Smooth muscle cell (in vitro differentiated cells): ENCODE measurements around the gene ADAMTS15. TPM values are rescaled to one million over a fixed set of nuclear protein-coding genes. Genes with fewer than 3 reads are reported as not detected.

Experiments
- DNase-seq: peaks from one replicate; lab custom pipeline; 2025; ENCODE audit not compliant: unreplicated experiment; lab: John Stamatoyannopoulos, UW
- H2AFZ ChIP-seq: fragments of 200-600 bp; sonication (generic); 2 replicates; pipeline ENCODE4 v1.6.0; 2016; ENCODE audit warnings: antibody characterized with exemption, low read depth, mild to moderate bottlenecking
- H3F3A ChIP-seq: fragments of 200-600 bp; sonication (generic); 2 replicates; pipeline ENCODE4 v1.6.0; 2017; ENCODE audit warnings: antibody characterized with exemption, low read depth
- H3K27ac ChIP-seq: fragments of 200-600 bp; sonication (generic); 2 replicates; pipeline ENCODE4 v1.5.1; 2016; ENCODE audit warnings: low read depth, mild to moderate bottlenecking
- H3K27me3 ChIP-seq: fragments of 200-600 bp; sonication (generic); 2 replicates; pipeline ENCODE4 v1.6.1; 2016; ENCODE audit warnings: low read depth, mild to moderate bottlenecking
- H3K36me3 ChIP-seq: fragments of 200-600 bp; sonication (generic); 2 replicates; pipeline ENCODE4 v1.5.1; 2016; ENCODE audit warnings: low read depth
- H3K4me1 ChIP-seq: fragments of 200-600 bp; sonication (generic); 2 replicates; pipeline ENCODE4 v1.5.1; 2016; ENCODE audit warnings: low read depth
- H3K4me2 ChIP-seq: fragments of 200-600 bp; sonication (generic); 2 replicates; pipeline ENCODE4 v1.6.0; 2016; ENCODE audit warnings: mild to moderate bottlenecking
- H3K4me3 ChIP-seq: fragments of 200-600 bp; sonication (generic); 2 replicates; pipeline ENCODE4 v1.5.1; 2016; ENCODE audit warnings: mild to moderate bottlenecking
- H3K79me2 ChIP-seq: fragments of 200-600 bp; sonication (generic); 2 replicates; pipeline ENCODE4 v1.6.0; 2016; ENCODE audit warnings: low read depth, mild to moderate bottlenecking
- H3K9ac ChIP-seq: fragments of 200-600 bp; sonication (generic); 2 replicates; pipeline ENCODE4 v1.6.0; 2016; ENCODE audit warnings: low read depth
- H3K9me3 ChIP-seq: fragments of 200-600 bp; sonication (generic); replicated peaks from 2 replicates; pipeline ENCODE4 v1.5.1; 2016; ENCODE audit warnings: low read depth
- H4K20me1 ChIP-seq: fragments of 200-600 bp; sonication (generic); 2 replicates; pipeline ENCODE4 v1.6.0; 2016; ENCODE audit warnings: low read depth
- CTCF ChIP-seq: fragments of 200-600 bp; sonication (generic); IDR thresholded peaks from 2 replicates; pipeline ENCODE4 v1.5.1; 2017; ENCODE audit warnings: borderline replicate concordance, mild to moderate bottlenecking, antibody characterized with exemption; ENCODE audit not compliant: insufficient read depth, poor library complexity, severe bottlenecking
- WGBS: methylation state at CpG from one replicate; pipeline ENCODE4 v1.1.7; 2016; ENCODE audit warnings: low lambda C conversion rate; 5-methylcytosine and 5-hydroxymethylcytosine counted together
- polyA plus RNA-seq: library from polyadenylated mRNA; unstranded; fragments of >200 nt; fragmentation: Nextera tagmentation; extraction: Ambion mirVana; gene quantifications from 2 replicates; pipeline ENCODE4 v1.2.1, GENCODE V29; 2016
- total RNA-seq: library from RNA; depleted of rRNA; stranded (reverse); fragments of >200 nt; gene quantifications from 2 replicates; pipeline ENCODE4 v1.2.3, GENCODE V29; 2014

ADAMTS15 gene
- total and polyA plus RNA-seq, 2 experiments from 2014 or later: 1.4 to 3.4 TPM

GRCh38 chr11:130431331-130431773 lies 17.1 kb upstream of the ADAMTS15 start:
- Histone ChIP-seq H3K27ac (no peak overlapping the region), H3K9ac (no peak overlapping the region), H2AFZ (no peak overlapping the region), H3K4me3 (no peak overlapping the region), H3F3A (peaks cover 4% of the 10 kb centered on the region), H3K4me2 (no peak overlapping the region), H4K20me1 (no peaks in the 10 kb centered on the region), H3K9me3 (no peaks in the 10 kb centered on the region), H3K36me3 (no peaks in the 10 kb centered on the region), H3K79me2 (no peaks in the 10 kb centered on the region), H3K27me3 (peaks cover 46% of the 10 kb centered on the region), H3K4me1 (peaks cover 15% of the 10 kb centered on the region)
- peak; percentile 17 for DNase-seq
- TF ChIP-seq CTCF: peak; percentile 72
- WGBS: 45% methylated on average over 10 of the region's 10 CpGs

- Histone ChIP-seq H3K79me2 (no peaks in the 10 kb centered on the region), H2AFZ (no peak overlapping the region), H3K9me3 (no peaks in the 10 kb centered on the region), H3K36me3 (no peaks in the 10 kb centered on the region), H4K20me1 (no peaks in the 10 kb centered on the region), H3K9ac (no peak overlapping the region), H3F3A (peaks cover 5% of the 10 kb centered on the region), H3K4me1 (peaks cover 15% of the 10 kb centered on the region), H3K27ac (no peak overlapping the region), H3K27me3 (peaks cover 41% of the 10 kb centered on the region), H3K4me3 (no peak overlapping the region), H3K4me2 (no peak overlapping the region)
- TF ChIP-seq CTCF: no peak
- no peak for DNase-seq
- WGBS: 68% methylated on average over 3 of the region's 3 CpGs
Observed at GRCh38 chr11:130431801-130432200, 16.6 kb upstream of the ADAMTS15 start.

- no peak for TF ChIP-seq CTCF
Observed at GRCh38 chr11:130433357-130433756, 15.1 kb upstream of the ADAMTS15 start.

GRCh38 chr11:130434521-130435223 lies 13.8 kb upstream of the ADAMTS15 start:
- Histone ChIP-seq H3K4me2 (peak overlapping the region; percentile 93), H3K4me1 (peaks cover 11% of the 10 kb centered on the region), H4K20me1 (no peaks in the 10 kb centered on the region), H3K79me2 (no peaks in the 10 kb centered on the region), H3K9me3 (no peaks in the 10 kb centered on the region), H3K9ac (peak overlapping the region; percentile 72), H3F3A (peaks cover 5% of the 10 kb centered on the region), H3K36me3 (no peaks in the 10 kb centered on the region), H2AFZ (peak overlapping the region; percentile 99), H3K4me3 (peak overlapping the region; percentile 72), H3K27me3 (peaks cover 13% of the 10 kb centered on the region), H3K27ac (peak overlapping the region; percentile 21)
- WGBS: under 1% methylated on average over 20 of the region's 20 CpGs
- peak; percentile 78 for TF ChIP-seq CTCF
- DNase-seq: peak; percentile 49

More at GRCh38 chr11:130433357-130433756, 15.1 kb upstream of the ADAMTS15 start:
- Histone ChIP-seq H3K79me2 (no peaks in the 10 kb centered on the region), H3K9ac (no peak overlapping the region), H3K9me3 (no peaks in the 10 kb centered on the region), H3K4me3 (no peak overlapping the region), H2AFZ (no peak overlapping the region), H3K4me1 (peaks cover 15% of the 10 kb centered on the region), H3F3A (peaks cover 5% of the 10 kb centered on the region), H3K36me3 (no peaks in the 10 kb centered on the region), H3K27ac (no peak overlapping the region), H4K20me1 (no peaks in the 10 kb centered on the region), H3K27me3 (peaks cover 26% of the 10 kb centered on the region), H3K4me2 (no peak overlapping the region)
- WGBS: 62% methylated on average over 4 of the region's 4 CpGs
- no peak for DNase-seq
